ENCODE results near the gene REPS2.
"Not testable (repeated sequence)": the region's sequence is repeated elsewhere in the genome, so short reads cannot be mapped to it uniquely, and the experiment has no call there.

REPS2 gene

DNA sequence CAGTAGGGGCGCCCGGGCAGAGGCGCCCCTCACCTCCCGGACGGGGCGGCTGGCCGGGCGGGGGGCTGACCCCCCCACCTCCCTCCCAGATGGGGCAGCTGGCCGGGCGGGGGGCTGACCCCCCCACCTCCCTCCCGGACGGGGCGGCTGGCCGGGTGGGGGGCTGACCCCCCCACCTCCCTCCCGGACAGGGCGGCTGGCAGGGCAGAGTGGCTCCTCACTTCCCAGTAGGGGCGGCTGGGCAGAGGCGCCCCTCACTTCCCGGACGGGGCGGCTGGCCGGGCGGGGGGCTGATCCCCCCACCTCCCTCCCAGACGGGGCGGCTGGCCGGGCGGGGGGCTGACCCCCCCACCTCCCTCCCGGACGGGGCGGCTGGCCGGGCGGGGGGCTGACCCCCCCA, 18.5 kb downstream of the REPS2 start:
- not testable (repeated sequence) for H3K4me3 ChIP-seq (ENCODE audit: low read length); H3K9me3 ChIP-seq (ENCODE audit: control insufficient read depth, low read length); H3K4me1 ChIP-seq (ENCODE audit: control insufficient read depth, insufficient read depth, low read length); H3K9ac ChIP-seq (ENCODE audit: low read length); DNase-seq (ENCODE audit: low read depth); H3K36me3 ChIP-seq (ENCODE audit: control insufficient read depth, insufficient read depth, low read length, severe bottlenecking)
- peaks cover 12% of the 10 kb centered on the region for H3K27me3 ChIP-seq (replicated peaks; ENCODE audit: control insufficient read depth, insufficient read depth, low read length)

DNA sequence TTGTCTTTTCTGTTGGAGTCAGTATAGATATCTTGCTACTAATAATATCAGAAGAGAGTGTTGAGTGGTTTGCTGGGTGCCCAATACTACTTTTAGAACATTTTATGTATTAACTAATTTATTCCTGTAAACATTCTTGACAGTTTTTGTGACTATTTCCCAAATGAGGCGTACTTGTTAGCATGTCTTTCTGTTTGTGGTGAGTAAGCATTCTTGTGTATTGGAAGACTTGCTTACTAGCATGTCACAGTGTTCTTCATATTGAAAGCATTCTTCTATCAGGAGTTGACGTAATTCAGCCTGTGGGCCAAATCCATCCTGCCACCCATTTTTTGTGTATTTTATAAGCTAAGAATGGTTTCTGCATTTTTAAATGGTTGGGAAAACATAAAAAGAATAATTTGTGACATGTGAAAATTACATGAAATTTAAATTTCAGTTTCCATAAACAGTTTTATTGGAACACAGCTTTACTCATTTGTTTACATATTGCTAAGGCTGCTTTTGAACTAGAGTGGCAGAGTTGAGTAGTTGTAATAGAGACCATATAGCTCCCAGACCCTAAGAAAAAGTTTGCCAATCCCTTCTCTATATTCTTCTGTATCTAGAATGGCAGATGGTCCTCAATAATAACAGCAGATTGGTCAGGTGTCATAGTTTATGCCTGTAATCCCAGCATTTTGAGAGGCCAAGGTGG, 20.4 kb downstream of the REPS2 start:
- Histone ChIP-seq H3K4me3 (ENCODE audit: low read length) (no peak overlapping the region), H3K4me1 (ENCODE audit: control insufficient read depth, insufficient read depth, low read length) (no peaks in the 10 kb centered on the region), H3K9ac (ENCODE audit: low read length) (no peak overlapping the region), H3K27me3 (replicated peaks; ENCODE audit: control insufficient read depth, insufficient read depth, low read length) (peaks cover 9% of the 10 kb centered on the region), H3K9me3 (ENCODE audit: control insufficient read depth, low read length) (no peaks in the 10 kb centered on the region), H3K36me3 (ENCODE audit: control insufficient read depth, insufficient read depth, low read length, severe bottlenecking) (no peaks in the 10 kb centered on the region)
- DNase-seq (ENCODE audit: low read depth), result no peak

DNA sequence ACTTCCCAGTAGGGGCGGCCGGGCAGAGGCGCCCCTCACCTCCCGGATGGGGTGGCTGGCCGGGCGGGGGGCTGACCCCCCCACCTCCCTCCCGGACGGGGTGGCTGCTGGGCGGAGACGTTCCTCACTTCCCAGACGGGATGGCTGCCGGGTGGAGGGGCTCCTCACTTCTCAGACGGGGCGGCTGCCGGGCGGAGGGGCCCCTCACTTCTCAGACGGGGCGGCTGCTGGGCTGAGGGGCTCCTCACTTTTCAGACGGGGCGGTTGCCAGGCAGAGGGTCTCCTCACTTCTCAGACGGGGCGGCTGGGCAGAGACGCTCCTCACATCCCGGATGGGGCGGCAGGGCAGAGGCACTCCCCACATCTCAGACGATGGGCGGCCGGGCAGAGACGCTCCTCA, 22.3 kb downstream of the REPS2 start:
- not testable (repeated sequence) for H3K9ac ChIP-seq (ENCODE audit: low read length); H3K4me1 ChIP-seq (ENCODE audit: control insufficient read depth, insufficient read depth, low read length); H3K4me3 ChIP-seq (ENCODE audit: low read length); H3K9me3 ChIP-seq (ENCODE audit: control insufficient read depth, low read length); H3K27me3 ChIP-seq (replicated peaks; ENCODE audit: control insufficient read depth, insufficient read depth, low read length); H3K36me3 ChIP-seq (ENCODE audit: control insufficient read depth, insufficient read depth, low read length, severe bottlenecking); DNase-seq (ENCODE audit: low read depth)

- Histone ChIP-seq H3K4me3 (ENCODE audit: low read length) (no peak overlapping the region), H3K36me3 (ENCODE audit: control insufficient read depth, insufficient read depth, low read length, severe bottlenecking) (no peaks in the 10 kb centered on the region), H3K9ac (ENCODE audit: low read length) (no peak overlapping the region), H3K9me3 (ENCODE audit: control insufficient read depth, low read length) (no peaks in the 10 kb centered on the region), H3K27me3 (replicated peaks; ENCODE audit: control insufficient read depth, insufficient read depth, low read length) (peaks cover 7% of the 10 kb centered on the region), H3K4me1 (ENCODE audit: control insufficient read depth, insufficient read depth, low read length) (no peaks in the 10 kb centered on the region)
- DNase-seq (ENCODE audit: low read depth), result no peak
These were observed 24.5 kb downstream of the REPS2 start for GRCh38 chrX:16970977-16971376.

- H3K36me3 ChIP-seq (ENCODE audit: control insufficient read depth, insufficient read depth, low read length, severe bottlenecking), result no peaks in the 10 kb centered on the region
- no peaks in the 10 kb centered on the region for H3K4me1 ChIP-seq (ENCODE audit: control insufficient read depth, insufficient read depth, low read length)
- no peak overlapping the region for H3K4me3 ChIP-seq (ENCODE audit: low read length)
- no peak for DNase-seq (ENCODE audit: low read depth)
- no peaks in the 10 kb centered on the region for H3K9me3 ChIP-seq (ENCODE audit: control insufficient read depth, low read length)
- H3K27me3 ChIP-seq (replicated peaks; ENCODE audit: control insufficient read depth, insufficient read depth, low read length), result peaks cover 7% of the 10 kb centered on the region
- no peak overlapping the region for H3K9ac ChIP-seq (ENCODE audit: low read length)
These were observed 25.2 kb downstream of the REPS2 start for GRCh38 chrX:16971694-16972093.

DNA sequence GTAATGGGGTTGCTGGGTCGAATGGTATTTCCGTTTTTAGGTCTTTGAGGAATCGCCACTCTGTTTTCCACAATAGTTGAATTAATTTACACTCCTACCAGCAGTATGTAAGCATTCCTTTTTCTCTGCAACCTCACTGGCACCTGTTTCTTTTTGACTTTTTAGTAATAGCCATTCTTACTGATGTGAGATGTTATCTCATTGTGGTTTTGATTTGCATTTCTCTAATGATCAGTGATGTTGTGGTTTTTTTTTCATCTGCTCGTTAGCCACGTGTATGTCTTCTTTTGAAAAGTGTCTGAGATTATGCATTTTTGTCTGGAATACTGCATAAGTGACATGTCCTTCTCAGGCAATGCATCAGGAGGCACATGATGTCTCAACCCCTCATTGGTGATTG, 28.8 kb downstream of the REPS2 start:
- H3K27me3 ChIP-seq (replicated peaks; ENCODE audit: control insufficient read depth, insufficient read depth, low read length), result peaks cover 7% of the 10 kb centered on the region
- H3K9me3 ChIP-seq (ENCODE audit: control insufficient read depth, low read length), result no peaks in the 10 kb centered on the region
- H3K9ac ChIP-seq (ENCODE audit: low read length), result no peak overlapping the region
- peaks cover 19% of the 10 kb centered on the region for H3K4me1 ChIP-seq (ENCODE audit: control insufficient read depth, insufficient read depth, low read length)
- H3K4me3 ChIP-seq (ENCODE audit: low read length), result no peak overlapping the region
- no peaks in the 10 kb centered on the region for H3K36me3 ChIP-seq (ENCODE audit: control insufficient read depth, insufficient read depth, low read length, severe bottlenecking)
- DNase-seq (ENCODE audit: low read depth), result no peak

DNA sequence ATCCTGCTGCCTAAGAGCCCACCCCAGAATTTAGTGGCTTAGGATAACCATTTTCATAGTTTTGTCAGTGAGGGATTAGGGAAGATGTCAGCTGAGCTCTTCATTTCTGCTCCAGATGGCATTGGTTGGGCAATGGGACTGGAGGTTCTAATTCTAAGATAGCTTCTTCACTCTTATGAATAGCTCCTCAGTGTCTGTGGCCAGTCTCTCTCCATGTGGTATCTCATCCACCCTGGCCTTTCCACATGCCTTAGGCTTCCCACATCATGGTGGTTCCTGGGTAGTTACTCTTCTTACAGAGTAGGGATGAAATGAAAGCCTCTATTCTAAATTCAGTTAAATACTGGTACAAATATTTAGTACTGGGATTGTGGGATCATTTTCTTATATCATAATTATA, 31.3 kb downstream of the REPS2 start:
- H3K4me1 ChIP-seq (ENCODE audit: control insufficient read depth, insufficient read depth, low read length), result peaks cover 19% of the 10 kb centered on the region
- no peaks in the 10 kb centered on the region for H3K27me3 ChIP-seq (replicated peaks; ENCODE audit: control insufficient read depth, insufficient read depth, low read length)
- no peak overlapping the region for H3K9ac ChIP-seq (ENCODE audit: low read length)
- H3K36me3 ChIP-seq (ENCODE audit: control insufficient read depth, insufficient read depth, low read length, severe bottlenecking), result no peaks in the 10 kb centered on the region
- no peak overlapping the region for H3K4me3 ChIP-seq (ENCODE audit: low read length)
- H3K9me3 ChIP-seq (ENCODE audit: control insufficient read depth, low read length), result no peaks in the 10 kb centered on the region
- DNase-seq (ENCODE audit: low read depth), result no peak

DNA sequence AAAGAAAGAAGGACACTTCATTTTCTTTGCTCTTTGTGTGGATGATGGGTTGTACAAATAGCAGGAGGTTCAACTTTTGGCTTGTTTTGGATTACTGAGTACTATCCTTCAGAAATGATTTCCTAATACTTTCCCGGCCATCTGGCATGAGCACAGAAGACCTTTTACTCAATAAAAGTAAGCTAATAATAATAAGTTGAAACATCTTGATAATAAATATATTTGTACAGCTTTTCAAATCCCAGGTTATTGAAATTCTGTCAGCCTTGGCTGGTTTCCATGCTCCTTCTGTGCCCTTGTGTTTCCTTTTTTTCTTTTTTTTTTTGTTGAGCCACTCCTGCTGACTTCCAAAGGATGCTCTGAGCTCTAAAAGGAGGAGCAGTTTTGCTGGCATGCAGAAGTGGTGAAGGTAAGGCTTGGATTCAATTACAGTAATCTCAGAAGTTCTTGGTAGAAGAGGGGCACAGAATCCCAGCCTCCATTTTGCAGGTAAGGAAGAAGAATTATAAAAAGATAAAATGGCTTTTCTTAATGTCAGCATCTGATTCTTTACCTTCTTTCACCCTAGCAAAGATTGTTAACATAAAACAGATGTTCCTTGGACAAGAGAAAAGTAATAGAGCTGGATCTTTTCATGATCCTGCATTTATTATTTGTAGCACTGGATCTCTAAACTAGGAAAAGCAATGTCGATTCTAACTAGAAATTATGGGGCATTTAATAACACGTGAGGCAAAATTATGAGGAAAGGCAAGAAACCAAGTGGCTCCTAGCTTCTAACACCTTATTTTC, 31.9 kb downstream of the REPS2 start:
- Histone ChIP-seq H3K9me3 (ENCODE audit: control insufficient read depth, low read length) (no peaks in the 10 kb centered on the region), H3K36me3 (ENCODE audit: control insufficient read depth, insufficient read depth, low read length, severe bottlenecking) (no peaks in the 10 kb centered on the region), H3K27me3 (replicated peaks; ENCODE audit: control insufficient read depth, insufficient read depth, low read length) (no peaks in the 10 kb centered on the region), H3K4me1 (ENCODE audit: control insufficient read depth, insufficient read depth, low read length) (peaks cover 19% of the 10 kb centered on the region), H3K9ac (ENCODE audit: low read length) (no peak overlapping the region), H3K4me3 (ENCODE audit: low read length) (no peak overlapping the region)
- DNase-seq (ENCODE audit: low read depth), result no peak

- H3K9ac ChIP-seq (ENCODE audit: low read length), result no peak overlapping the region
- DNase-seq (ENCODE audit: low read depth), result no peak
- H3K4me3 ChIP-seq (ENCODE audit: low read length), result no peak overlapping the region
- H3K9me3 ChIP-seq (ENCODE audit: control insufficient read depth, low read length), result no peaks in the 10 kb centered on the region
- no peaks in the 10 kb centered on the region for H3K27me3 ChIP-seq (replicated peaks; ENCODE audit: control insufficient read depth, insufficient read depth, low read length)
- no peaks in the 10 kb centered on the region for H3K36me3 ChIP-seq (ENCODE audit: control insufficient read depth, insufficient read depth, low read length, severe bottlenecking)
- peaks cover 19% of the 10 kb centered on the region for H3K4me1 ChIP-seq (ENCODE audit: control insufficient read depth, insufficient read depth, low read length)
These were observed 32.8 kb downstream of the REPS2 start for GRCh38 chrX:16979226-16979625.

DNA sequence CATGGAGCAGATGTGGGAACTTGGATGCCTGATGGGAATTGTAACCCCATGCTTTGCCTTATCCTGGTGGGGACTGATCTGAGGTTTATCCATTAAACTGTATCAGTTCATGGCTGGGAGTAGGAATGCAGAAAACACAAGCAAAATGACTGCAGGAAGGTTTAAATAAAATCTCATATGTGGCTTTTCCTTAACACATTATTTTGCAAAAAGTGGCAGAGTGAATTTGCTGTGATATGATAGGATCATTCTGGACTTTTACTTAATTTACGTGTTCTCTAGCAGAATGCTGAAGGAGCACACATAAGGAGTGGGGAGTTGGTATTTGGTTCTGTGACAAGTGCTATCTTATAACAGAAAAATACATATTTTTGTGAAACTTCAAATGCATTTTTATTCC, 34.8 kb downstream of the REPS2 start:
- no peaks in the 10 kb centered on the region for H3K9me3 ChIP-seq (ENCODE audit: control insufficient read depth, low read length)
- H3K9ac ChIP-seq (ENCODE audit: low read length), result no peak overlapping the region
- no peaks in the 10 kb centered on the region for H3K36me3 ChIP-seq (ENCODE audit: control insufficient read depth, insufficient read depth, low read length, severe bottlenecking)
- no peak overlapping the region for H3K4me3 ChIP-seq (ENCODE audit: low read length)
- peaks cover 19% of the 10 kb centered on the region for H3K4me1 ChIP-seq (ENCODE audit: control insufficient read depth, insufficient read depth, low read length)
- H3K27me3 ChIP-seq (replicated peaks; ENCODE audit: control insufficient read depth, insufficient read depth, low read length), result no peaks in the 10 kb centered on the region
- no peak for DNase-seq (ENCODE audit: low read depth)

GRCh38 chrX:16981980-16982379, 35.5 kb downstream of the REPS2 start:
- no peaks in the 10 kb centered on the region for H3K27me3 ChIP-seq (replicated peaks; ENCODE audit: control insufficient read depth, insufficient read depth, low read length)
- H3K36me3 ChIP-seq (ENCODE audit: control insufficient read depth, insufficient read depth, low read length, severe bottlenecking), result no peaks in the 10 kb centered on the region
- no peak overlapping the region for H3K4me3 ChIP-seq (ENCODE audit: low read length)

More at GRCh38 chrX:16981980-16982379, 35.5 kb downstream of the REPS2 start:
- no peak for DNase-seq (ENCODE audit: low read depth)
- Histone ChIP-seq H3K9me3 (ENCODE audit: control insufficient read depth, low read length) (no peaks in the 10 kb centered on the region), H3K4me1 (ENCODE audit: control insufficient read depth, insufficient read depth, low read length) (peaks cover 19% of the 10 kb centered on the region), H3K9ac (ENCODE audit: low read length) (no peak overlapping the region)

Data from adipocyte (in vitro differentiated cells).